HG02970 (cell line): ENCODE measurements around the gene C10orf71.

ENCODE experiments used
- ATAC-seq: cut with Tn5 transposase; IDR thresholded peaks from one replicate; pipeline ENCODE4 v1.9.1; 2021; ENCODE audit warnings: mild to moderate bottlenecking, moderate library complexity, moderate number of reproducible peaks; ENCODE audit not compliant: unreplicated experiment, low FRiP score

Gene C10orf71

GRCh38 chr10:49272251-49273081 lies 26.5 kb upstream of the C10orf71 start:
- no peak for ATAC-seq

GRCh38 chr10:49273082-49273465 lies 25.9 kb upstream of the C10orf71 start:
- ATAC-seq: no peak

- ATAC-seq: no peak
These were observed 25.3 kb upstream of the C10orf71 start for GRCh38 chr10:49273626-49274025.

- ATAC-seq: no peak
These were observed 24.1 kb upstream of the C10orf71 start for GRCh38 chr10:49274886-49275285.

GRCh38 chr10:49275896-49276295 lies 23.1 kb upstream of the C10orf71 start:
- ATAC-seq: no peak

GRCh38 chr10:49276596-49276995 lies 22.4 kb upstream of the C10orf71 start:
- ATAC-seq: no peak

GRCh38 chr10:49277973-49278372 lies 21.0 kb upstream of the C10orf71 start:
- no peak for ATAC-seq

- ATAC-seq: no peak
These were observed 20.4 kb upstream of the C10orf71 start for GRCh38 chr10:49278497-49278981.

- no peak for ATAC-seq
These were observed 19.7 kb upstream of the C10orf71 start for GRCh38 chr10:49279015-49279880.

- no peak for ATAC-seq
These were observed 19.0 kb upstream of the C10orf71 start for GRCh38 chr10:49280001-49280408.

GRCh38 chr10:49281461-49281860 lies 17.5 kb upstream of the C10orf71 start:
- no peak for ATAC-seq

GRCh38 chr10:49282306-49282705 lies 16.7 kb upstream of the C10orf71 start:
- no peak for ATAC-seq

- no peak for ATAC-seq
These were observed 16.1 kb upstream of the C10orf71 start for GRCh38 chr10:49282879-49283341.

GRCh38 chr10:49283491-49283890 lies 15.5 kb upstream of the C10orf71 start:
- no peak for ATAC-seq

- no peak for ATAC-seq
These were observed 14.6 kb upstream of the C10orf71 start for GRCh38 chr10:49284356-49284755.

- no peak for ATAC-seq
These were observed 13.7 kb upstream of the C10orf71 start for GRCh38 chr10:49285232-49285631.

GRCh38 chr10:49286686-49287085 lies 12.3 kb upstream of the C10orf71 start:
- ATAC-seq: no peak

GRCh38 chr10:49287689-49288340 lies 11.2 kb upstream of the C10orf71 start:
- ATAC-seq: no peak

- no peak for ATAC-seq
These were observed 10.5 kb upstream of the C10orf71 start for GRCh38 chr10:49288341-49289065.

- ATAC-seq: no peak
These were observed 9.5 kb upstream of the C10orf71 start for GRCh38 chr10:49289480-49289879.
